Liver (tissue), 3 donors: Measurements from ENCODE around the gene NTF3.

Experiments
- ATF3 ChIP-seq: IDR thresholded peaks from 2 replicates; pipeline ENCODE4 v1.6.1; 2016; ENCODE audit warnings: antibody characterized with exemption
- FOXA1 ChIP-seq: IDR thresholded peaks from 2 replicates; pipeline ENCODE4 v1.6.1; 2016; ENCODE audit warnings: antibody characterized with exemption
- JUND ChIP-seq, 2 donors: IDR thresholded peaks; 2 replicates each; pipeline ENCODE4 v1.6.1; 2016; ENCODE audit warnings: antibody characterized with exemption in 2 of 2
- RAD21 ChIP-seq, 2 donors: IDR thresholded peaks; 2 replicates each; pipeline ENCODE4 v1.6.1; 2016; ENCODE audit warnings: antibody characterized with exemption in 2 of 2, mild to moderate bottlenecking in 2 of 2
- TAF1 ChIP-seq: conservative IDR thresholded peaks from 2 replicates; pipeline ENCODE4 v1.6.1; 2016; ENCODE audit warnings: antibody characterized with exemption, mild to moderate bottlenecking
- YY1 ChIP-seq: IDR thresholded peaks from 2 replicates; pipeline ENCODE4 v1.6.1; 2016; ENCODE audit warnings: antibody characterized with exemption, mild to moderate bottlenecking
- TF ChIP-seq, protein P1 (sequence below): fragments of 150-350 bp; IDR thresholded peaks from 2 replicates; pipeline ENCODE4 v1.5.1; 2017; ENCODE audit warnings: improper control_type of control experiment, low read depth, low read length; ENCODE audit not compliant: missing input control
- TF ChIP-seq, protein P2 (sequence below): IDR thresholded peaks from 2 replicates; pipeline ENCODE4 v1.6.1; 2016; ENCODE audit warnings: antibody characterized with exemption
- donor health status: healthy.
- donor health status: healthy.

DNA sequence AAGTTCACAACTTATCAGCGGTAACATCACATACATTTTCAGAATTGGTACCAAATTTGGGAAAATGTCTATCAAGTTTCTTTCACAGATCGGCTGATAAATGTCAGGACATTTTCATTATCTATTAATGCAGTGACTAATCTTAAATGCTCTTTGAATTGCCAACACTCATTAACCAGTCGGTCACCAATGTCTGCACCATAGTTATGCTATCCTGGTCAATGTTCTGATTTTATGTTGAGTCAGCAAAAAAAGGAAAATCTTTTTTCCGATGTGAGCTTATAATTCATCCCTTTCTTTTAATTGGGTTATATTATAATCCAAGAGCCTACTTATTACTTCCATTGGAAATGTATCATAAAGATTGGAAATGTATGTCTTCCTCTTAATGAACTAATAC lies 77.2 kb downstream of the NTF3 start:
- TF ChIP-seq, protein P1, sequence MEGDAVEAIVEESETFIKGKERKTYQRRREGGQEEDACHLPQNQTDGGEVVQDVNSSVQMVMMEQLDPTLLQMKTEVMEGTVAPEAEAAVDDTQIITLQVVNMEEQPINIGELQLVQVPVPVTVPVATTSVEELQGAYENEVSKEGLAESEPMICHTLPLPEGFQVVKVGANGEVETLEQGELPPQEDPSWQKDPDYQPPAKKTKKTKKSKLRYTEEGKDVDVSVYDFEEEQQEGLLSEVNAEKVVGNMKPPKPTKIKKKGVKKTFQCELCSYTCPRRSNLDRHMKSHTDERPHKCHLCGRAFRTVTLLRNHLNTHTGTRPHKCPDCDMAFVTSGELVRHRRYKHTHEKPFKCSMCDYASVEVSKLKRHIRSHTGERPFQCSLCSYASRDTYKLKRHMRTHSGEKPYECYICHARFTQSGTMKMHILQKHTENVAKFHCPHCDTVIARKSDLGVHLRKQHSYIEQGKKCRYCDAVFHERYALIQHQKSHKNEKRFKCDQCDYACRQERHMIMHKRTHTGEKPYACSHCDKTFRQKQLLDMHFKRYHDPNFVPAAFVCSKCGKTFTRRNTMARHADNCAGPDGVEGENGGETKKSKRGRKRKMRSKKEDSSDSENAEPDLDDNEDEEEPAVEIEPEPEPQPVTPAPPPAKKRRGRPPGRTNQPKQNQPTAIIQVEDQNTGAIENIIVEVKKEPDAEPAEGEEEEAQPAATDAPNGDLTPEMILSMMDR: no peak
- TF ChIP-seq ATF3 (no peak), TAF1 (no peak), JUND (IDR thresholded peaks at IDR 0.05) (no peak), RAD21 (IDR thresholded peaks at IDR 0.05) (no peak), FOXA1 (no peak), YY1 (no peak)
- TF ChIP-seq, protein P2, sequence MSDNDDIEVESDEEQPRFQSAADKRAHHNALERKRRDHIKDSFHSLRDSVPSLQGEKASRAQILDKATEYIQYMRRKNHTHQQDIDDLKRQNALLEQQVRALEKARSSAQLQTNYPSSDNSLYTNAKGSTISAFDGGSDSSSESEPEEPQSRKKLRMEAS: no peak
